DMS114 treated with DMSO at 0.1 percent for 48 hours (cell line): ENCODE measurements around the gene GDF10.

Source experiments
- DNase-seq: peaks from one replicate; lab custom pipeline; 2025; ENCODE audit not compliant: unreplicated experiment; lab: John Stamatoyannopoulos, UW

The GDF10 gene

DNA sequence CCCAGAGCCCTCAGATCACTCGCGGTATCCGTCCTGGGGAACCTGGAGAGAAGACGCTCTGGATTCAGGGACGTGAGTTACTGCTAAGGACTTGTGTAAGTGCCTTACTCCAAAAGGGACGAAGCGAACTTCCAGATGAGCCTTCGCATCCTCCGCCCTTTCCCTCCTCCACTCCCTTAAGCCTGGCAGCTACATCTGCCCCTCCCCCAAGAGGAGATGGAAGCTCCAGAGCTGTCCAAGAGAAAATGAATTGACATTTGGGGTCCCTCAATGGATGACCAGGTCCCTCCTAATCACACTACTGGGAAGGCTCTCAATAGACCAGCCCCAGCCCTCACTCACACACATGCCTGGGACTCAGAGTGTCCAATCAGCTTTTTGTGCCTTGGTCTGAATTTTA is 31.3 kb upstream of the GDF10 start:
- no peak for DNase-seq

DNA sequence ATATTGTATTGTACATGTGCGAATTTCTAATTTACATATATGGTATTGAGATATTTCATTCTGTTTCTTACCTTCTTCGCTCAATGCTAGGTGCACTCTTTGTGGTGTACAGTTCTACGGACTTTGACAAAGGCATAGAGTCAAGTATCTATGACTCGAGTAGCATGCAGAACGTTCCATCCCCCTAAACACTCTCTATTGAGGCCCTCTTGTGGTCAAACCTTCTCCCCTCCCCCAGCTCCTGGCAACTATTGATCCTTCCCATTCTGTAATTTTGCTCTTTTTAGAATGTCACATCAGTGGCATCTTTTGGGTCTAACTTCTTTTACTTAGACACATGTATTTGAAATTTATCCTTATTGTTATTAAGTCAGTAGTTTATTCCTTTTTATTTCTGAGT is 30.7 kb upstream of the GDF10 start:
- DNase-seq: peak; percentile 5

DNA sequence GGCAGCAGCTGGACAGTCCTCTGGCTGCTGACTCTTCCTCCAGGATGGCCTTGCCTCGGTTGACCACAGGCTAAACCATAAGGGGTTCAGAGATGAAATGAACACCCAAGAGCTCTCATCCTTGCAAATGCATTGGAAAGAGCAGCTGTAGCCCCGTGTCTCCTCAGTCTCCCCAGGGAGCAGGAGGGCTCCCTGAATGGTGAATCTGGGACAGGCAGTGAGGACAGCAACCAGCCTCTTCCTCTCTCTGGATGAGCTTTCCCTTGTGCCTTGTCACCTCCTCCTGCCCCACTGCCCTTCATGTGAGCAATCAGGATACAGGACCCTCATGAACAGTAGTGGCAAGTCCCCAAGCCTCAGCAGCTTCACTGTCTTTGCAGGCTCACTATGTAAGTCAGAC is 23.9 kb upstream of the GDF10 start:
- no peak for DNase-seq

DNA sequence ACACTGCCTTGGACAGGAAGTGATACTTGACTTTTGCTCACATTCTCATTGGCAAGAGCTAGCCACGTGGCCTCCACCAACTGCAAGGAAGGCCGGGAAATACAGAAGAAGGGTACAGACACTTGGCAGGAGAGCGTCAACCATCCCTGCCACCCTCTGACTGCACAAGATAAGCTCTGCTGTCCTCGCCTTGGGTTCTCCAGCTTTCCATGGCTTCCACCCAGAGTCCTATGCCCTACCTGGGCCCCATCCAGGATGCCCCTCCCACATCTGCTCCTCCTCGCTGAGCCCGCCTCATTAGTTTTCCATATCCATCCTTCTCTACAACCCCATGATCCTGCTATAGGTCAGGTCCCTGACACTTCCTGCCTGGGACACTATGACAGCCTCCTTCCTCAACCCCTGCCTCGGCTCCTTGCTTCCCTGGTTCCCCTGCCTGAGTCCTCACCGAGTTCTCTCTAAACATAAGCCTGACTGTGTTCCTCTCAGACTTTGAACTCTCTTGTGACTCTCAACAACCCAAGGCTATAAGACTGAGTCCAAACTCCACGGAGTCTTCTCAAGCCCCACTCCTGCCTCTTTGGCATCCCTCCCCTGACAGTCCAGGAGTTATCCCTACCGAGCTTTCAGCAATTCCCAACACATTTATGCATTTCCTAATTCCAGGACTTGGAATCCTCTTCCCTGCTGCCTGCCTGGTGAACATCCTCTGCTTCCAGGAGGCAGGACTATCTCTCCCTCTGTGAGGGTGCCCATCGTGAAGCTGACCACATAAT is 23.2 kb upstream of the GDF10 start:
- DNase-seq: no peak

DNA sequence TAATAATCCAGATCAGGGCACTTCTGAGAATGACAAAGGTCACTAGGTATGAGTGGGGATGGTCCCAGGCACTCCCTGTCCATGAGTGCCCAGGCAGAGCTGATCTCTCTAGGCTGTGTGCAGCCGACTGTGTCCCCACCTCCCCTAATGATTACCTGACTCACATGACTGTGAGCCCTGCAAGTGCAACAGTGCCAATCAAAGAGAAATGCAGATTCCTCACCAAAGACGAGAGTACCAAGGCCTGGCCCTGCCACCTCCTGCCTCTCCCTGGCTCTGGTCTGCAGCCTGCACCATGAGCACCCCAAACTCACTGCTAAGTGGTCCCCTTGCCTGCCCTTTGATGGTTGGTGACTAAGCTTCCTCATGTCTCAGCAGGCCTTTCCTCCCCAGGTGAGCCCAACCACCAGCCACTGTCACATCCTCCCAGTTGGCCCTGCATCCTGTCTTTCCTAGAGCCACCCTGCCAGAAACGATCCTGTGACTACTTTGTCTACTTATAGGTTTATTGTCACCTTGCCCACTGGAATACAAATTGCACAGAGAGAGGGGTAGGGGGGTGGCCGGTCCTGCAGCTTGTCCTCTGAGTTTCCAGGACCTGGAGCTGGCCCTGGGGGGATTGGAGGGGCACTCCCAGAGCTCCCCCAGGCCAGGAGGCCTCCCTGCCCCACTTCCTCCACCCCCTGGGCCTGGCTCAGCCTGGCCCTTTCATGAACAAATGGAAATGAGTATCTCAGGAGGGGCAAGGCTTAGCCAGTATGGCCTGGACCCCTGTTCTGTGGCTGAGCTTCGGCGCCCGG is 22.4 kb upstream of the GDF10 start:
- no peak for DNase-seq

DNA sequence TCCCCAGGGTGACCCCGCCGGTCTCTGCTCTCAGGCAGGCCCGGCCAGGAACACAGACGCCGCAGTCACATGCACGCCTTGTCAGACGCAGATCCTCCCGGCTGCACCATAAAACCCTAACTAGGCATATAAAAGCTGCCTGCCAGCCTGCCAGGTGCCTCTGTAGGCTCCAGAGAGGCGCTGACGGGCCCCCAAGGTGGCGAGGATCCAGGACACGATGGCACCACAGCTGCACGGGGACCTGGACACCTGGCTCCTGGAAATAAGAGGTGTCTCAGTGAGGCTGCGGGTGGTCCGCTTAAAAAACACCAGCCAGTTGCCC is 21.9 kb upstream of the GDF10 start:
- DNase-seq: no peak

DNA sequence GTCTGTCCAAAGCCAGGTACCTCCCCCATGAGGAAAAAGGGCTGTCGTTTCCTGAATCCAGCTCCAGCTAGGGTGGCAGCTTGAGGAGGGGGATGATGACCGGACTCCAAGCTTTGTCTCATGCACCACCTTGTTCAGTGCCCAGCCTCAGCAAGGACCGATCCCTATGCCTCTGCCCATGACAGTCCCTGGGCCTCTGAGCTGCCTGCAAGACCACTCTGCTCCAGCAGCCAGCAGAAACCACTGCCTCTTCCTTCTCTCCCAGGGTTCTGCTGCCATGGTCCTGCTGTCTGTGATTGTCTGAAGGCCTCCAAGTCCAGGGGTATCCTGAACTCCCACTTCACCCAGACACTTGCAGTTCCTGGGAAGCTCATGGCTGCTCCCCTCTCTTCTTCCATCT is 21.3 kb upstream of the GDF10 start:
- DNase-seq: no peak

DNA sequence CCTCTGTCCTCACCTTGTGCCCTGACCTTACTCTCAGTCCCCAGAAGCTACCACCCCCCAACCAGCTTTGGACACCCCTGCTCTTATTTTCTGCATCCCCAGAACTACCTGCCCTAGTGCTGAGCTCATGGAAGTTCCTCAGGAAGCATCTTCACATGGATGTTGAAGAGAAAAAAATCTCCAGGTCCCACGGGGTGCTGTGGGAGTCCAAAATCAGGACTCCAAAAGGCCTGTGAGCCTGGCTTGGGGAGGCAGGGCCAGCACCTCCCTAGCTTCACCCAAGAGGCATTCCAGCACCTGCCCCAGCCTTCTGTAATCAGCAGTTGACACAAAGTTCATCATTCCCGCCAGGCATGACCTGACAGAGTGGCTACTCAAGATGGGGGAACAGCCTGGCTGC is 20.7 kb upstream of the GDF10 start:
- no peak for DNase-seq

DNA sequence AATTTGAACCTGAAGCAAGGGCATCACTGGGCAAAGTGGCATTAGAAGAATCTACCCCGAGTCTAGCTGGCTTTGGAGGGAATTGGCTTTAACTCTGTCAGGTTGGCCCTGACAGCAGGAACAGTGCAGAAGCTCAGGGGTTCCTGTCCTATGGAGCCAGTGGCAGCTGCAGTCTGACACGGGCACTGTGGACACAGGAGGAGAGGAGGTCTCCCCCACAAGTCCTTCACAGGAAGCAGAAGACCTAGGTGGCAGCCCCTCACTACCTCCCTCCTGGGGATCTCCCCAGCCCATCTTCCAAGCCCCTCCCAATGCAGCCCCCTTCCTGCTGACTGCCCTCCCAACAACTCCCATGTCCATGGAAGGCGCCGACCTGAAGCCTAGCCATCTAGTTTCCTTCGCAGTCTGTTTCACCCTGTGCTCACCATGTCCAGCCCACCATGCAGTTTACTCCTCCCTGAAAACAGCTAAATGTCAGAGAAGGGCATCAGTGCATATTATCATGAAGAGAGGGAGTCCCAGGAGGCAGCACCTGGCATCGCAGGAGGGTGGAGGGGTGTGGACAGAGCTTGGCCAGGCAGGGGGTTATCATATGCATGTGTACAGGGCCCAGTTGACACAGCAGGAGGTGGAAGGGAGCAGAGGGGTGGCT is 17.9 kb upstream of the GDF10 start:
- DNase-seq: no peak

DNA sequence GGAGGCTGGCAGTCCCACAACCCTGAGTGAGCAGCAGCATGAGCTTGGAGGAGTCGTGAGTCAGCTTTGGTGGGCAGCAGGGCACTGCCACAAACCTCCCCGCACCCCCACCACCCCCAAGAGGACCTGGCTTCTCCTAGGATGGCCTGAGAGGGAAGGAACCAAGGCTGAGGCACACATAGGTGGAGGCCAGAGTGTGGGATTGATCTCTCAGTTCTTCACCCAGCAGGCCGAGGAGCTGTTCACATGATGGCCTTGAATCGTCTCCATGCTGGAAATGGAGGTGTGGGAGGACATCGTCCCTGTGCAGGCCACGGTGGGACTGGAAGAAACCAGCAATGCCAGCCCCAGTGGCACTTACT is 17.4 kb upstream of the GDF10 start:
- DNase-seq: no peak

DNA sequence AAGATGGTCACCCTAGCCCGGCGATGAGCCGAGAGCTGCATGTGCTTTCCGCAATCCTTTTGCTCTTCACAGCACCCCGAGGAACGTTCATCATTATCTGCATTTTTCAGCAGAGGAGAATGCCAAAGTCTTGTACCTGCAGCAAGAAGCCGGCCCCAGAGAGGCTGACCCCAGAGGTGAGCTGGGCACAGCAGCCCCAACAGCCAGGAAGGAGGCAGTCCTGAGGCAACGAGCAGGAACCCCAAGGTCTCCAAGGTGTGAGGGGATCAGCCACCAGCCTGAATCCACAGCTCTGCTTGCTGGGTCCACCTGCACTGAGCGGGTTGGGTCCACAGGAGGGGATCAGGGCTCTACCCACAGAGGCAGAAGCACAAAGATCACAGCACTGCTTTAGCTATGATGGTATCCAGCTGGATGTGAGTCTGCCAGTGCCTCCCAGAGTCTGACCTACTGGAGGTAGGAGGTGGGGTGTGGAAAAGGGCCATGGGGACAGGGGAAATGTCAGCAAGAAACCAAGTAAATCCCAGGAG is 16.8 kb upstream of the GDF10 start:
- DNase-seq: no peak

DNA sequence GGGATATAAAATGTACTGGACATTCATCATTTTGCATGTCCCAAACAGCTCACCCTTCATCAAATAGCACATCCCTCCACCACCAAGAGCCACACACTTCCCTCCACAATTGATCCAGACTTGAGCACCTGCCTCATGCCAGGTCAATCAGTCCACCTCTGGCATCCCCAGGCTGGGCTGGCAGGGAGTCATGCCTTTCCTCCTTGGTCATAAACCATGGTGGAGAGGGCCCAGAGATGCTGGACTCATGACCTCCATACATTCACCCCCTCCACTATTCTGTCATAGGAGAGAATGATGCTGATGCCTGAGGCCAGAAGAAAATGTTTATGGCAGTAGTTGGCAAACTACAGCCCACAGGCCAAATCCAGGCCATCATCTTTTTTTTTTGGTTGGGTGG is 16.1 kb upstream of the GDF10 start:
- no peak for DNase-seq

DNA sequence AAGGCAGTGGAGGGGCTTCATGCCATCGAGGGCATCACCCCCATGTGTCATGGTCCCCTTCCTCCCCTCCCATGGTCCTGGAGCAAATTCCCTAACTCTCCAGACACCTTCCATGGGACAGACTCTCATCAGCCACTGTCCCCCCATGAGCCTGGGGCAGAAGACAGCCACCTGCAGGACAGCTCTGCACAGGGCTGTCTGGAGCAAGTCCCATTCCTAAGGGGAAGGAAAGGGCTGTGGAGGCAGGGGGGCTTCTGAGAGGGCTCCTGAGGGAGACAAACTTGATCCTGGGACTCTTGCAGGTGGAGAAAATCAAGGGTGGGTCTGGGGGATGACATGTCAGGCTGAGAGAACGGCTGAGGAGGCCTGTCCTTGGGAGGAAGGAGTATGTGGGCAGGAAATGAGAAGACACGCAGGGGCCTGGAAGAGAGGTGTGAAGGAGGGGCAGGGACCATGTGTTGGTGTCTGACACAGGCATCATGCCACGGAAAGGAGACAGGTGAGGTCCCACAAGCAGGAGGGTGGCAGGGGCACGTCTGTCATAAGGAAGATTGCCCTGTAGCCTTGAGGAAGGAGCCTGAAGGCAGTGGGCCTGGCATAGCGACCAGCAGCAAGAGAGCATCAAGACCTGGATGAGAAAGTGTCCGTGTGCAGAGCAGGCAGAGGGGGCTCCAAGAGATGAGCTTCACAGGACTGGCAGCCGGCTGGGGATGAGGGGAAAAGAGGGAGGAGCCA is 14.4 kb upstream of the GDF10 start:
- DNase-seq: no peak

DNA sequence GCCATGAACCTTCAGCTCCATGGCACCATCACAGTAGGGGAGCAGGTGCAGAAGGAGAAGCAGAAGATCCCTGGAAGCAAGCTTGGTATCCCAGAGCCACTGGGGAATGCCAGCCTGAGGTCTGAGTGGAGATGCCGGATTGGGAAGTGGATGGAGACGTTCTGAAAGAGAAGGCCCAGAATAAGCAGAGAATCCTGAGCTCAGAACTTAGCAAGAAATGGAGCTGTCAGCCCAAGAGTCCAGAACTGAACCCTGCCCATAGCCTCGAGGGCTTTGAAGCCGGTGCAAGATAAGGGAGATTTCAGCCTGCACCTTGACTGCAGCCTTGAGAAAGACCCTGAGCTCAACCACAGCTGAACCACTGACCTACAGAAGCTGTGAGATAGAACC is 13.9 kb upstream of the GDF10 start:
- DNase-seq: no peak

DNA sequence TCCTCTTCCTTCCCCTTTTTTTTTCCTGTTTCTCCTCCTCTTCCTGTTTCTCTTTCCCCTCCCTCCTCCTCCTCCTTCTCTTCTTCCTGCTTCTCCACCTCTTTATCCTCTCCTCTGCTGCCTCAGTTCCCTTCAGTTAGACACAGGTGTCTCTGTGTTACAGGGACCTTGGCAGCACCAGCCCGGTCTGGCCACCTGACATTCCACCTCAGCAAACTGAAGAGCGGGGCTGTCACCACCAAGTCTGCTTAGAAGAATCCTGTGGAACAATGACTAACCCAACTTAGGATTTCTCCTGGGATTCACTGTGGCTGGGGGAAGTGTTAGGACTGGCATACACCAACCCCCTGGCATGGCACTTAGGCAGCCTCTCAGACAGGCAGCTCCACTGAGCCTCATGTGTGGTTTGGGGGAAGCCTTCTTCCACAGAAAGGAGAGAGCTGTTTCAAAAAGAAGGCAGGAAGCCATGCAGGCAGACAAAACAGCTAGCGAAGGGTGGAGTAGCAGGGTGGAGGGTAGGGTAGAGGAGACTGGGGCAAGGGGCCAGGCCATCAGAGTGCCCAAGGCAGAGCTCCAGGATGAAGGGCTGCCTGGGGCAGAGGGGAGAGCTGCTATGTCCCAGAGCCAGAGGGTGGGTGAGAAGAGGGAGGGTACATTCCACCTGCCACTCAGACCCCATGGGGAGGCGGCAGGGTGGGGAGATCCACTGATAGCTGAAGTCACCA is 13.2 kb upstream of the GDF10 start:
- no peak for DNase-seq

DNA sequence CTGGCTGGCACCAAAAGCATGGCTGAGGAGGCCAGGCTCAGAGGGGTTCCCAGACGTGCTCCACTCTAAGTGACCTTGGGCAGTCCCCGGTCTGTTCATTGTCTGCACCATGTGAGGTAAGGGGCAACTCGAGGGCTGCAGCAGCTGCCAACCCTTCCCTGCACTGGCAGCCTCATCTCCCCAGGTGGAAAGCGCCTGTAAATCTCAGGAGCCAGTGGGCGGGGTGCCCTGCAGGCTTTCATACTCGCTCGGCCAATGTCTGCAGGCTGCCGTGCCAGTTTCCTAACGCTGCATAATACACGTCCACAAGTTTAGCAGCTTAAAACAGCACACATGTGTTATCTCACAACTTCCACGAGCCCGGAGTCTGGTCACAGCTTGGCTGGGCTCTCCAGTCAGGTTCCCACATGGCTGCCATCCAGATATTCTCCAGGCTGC is 12.6 kb upstream of the GDF10 start:
- no peak for DNase-seq

DNA sequence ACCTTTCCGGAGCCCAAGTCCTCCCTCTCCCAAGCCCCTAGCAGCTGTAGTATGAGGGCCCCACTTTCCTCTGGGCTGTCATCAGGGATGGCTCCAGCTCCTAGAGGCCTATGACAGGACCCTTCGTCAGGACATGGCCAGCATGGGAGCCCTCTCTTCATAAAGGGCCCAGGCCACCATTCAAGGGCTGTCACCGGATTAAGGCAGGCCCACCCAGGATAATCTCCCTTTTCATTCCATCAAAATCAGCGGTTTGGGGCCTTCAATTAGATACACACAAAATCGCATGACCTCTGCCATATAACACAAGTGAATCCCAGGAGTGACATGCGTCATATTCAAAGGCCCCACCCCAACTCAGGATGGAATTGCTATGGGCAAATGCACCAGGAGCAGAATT is 12.2 kb upstream of the GDF10 start:
- DNase-seq: no peak

DNA sequence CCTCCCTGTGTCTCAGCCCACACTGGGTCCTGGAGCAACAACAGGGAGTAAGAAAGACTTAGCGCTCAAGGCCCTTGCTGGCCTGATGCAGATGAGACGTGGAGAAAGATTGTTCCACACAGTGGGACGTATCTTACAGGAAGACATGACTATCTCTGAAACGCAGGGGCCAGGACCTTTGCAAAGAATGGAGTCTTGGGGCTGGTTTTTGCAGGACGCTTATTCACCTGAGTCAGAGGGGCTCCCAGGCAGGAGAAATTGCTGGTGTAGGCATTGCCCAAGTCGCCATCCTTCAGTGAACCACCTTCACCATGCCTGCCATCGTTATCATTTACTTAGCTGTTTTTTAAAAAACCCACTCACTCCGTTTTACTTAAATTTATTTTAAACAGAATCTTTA is 11.8 kb upstream of the GDF10 start:
- DNase-seq: no peak

DNA sequence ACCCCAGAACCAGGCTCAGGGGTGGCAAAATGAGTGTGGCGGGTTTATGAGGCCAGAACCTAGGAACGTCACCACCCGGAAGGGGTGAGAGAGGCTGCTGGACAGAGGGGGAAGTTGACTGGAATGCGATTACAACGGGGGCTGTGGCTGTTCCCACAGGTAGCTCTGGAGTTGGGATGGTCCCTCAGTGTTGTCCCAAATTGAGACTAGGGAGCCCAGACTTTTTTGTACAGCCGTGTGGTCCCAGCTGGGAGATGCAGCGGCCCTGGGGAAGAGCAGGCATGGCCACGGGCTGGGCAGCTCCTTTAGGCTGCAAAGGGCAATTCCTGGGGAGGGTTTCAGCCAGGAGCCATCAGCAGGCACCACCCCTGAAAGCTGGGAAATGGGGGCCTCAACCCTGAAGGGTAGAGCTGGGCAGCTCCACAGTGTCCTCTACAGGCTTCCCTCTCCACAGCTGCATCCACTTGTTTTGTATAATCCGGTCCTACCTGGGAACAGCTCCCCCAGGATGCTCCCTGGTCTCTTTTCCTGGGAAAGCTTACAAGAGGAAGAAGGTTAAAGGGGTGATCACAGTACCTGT is 11.0 kb upstream of the GDF10 start:
- DNase-seq: no peak

DNA sequence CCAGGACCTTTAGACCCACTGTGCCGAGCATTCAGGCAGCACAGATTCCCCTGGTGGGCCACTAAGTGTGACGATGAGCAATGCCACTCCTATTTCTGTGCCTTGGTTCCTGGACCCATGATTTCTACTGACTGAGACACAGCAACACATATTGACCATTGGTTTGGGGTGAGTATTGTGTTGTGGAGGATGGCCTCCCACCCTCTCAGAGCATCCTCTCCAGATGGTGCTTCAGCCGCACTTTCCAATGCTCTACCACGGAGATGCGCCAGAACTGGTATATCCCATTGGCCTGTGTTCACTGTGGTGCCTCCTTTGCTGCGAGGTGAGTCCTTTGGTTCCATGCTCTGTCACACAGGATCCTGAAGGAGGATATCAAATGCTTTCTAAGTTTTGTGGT is 10.1 kb upstream of the GDF10 start:
- no peak for DNase-seq
